Stimulated activated CD4-positive, alpha-beta T cell treated with anti-CD3 and anti-CD28 coated beads, Interleukin-1b, Interleukin-23, amount 100 ng/mL, for 1 hour (primary cell): ENCODE results near the gene TPD52L2.
A peak's percentile ranks its signal among the peaks of the same experiment; 100 is the strongest.
"Not testable (repeated sequence)": the region's sequence is repeated elsewhere in the genome, so short reads cannot be mapped to it uniquely, and the experiment has no call there.

Experiments
- DNase-seq, 2 donors: peaks; one replicate each; pipeline ENCODE4 v3.0.0-alpha.2; 2020; ENCODE audit warnings: low read depth in 2 of 2

The TPD52L2 gene

DNA sequence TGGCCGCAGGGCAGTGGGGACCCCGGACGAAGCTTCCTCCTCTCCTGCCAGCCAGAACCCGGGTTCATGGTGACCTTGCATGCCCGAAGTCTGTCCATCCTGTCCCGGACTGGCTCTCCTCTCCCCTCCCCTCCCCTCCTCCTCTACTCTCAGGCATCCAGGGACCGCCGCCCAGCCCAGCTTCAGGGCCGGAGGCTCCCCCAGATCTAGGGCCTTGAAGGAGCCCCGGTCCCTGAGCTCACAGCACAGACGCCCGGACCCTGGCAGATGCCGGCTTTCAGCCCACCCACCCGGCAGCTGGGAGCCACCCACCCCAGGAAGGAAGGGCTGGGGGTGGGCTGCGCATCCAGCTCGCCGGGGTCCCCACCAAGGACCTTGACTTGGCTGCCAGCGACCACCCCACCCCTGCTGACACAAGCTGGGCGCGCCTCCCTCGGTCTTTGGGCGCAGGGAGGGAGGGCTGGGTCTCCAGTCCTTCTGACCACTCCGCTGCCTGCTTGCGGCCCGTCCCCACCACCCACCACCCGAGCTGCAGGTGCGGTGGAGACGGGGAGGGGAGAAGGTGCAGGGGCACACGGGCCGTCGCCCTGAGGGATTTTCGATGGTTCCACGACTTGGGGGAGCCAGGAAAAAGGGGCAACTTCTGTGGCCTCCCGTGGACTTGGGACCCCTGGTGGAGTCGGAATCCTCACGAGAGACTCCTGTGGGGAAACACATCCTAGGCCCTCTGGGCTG, 9.5 kb upstream of the TPD52L2 start:
- no peak for DNase-seq

DNA sequence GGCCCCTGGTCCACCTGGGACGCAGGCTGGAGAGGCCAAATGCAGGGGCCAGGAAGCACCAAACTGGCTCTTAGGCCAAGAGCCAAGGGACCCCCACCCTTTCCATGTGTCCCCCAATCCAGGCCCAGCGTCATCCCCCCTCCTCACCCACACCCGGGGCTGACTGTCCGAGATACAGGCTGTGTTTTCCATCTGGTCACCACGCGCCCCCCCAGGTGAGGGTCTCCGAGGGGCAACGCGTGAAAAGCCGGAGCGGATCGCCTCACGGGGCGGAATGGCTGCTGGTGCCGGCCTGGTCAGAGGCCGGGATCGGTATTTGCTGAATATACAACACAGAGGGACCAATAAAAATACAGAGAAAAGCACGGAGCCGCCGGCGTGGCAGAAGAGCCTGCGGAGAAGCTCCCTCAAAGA, 9.0 kb upstream of the TPD52L2 start:
- DNase-seq, result no peak

DNA sequence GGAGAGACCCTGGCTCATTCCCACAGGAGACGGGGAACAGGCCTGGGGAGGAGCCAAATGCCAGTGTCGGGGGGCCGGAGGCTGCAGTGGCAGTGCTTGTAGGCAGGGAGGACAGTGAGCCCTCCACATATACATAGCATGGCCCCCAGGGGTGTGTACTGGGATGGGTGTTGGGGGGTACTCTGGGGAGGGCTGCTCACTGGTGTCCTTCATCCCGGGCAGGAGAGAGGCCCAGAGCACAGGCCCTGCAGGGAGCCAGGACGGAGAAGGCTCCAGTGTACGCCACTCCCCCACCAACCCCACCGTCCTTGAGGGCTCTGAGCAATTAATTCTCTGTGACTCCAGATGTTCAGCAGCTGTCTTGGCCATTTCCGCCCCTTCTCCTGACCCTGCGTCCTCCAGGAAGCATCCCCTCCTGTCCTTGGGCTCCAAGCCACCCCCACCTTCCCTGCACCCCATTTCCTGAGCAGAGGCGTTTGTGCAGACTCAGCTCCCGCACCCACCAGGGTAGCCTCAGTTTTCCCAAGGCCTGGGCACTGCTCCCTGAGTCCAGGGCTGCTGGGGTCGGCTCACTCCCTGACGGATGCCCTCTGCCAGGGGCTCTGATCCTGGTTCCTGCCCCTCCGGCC, 7.2 kb upstream of the TPD52L2 start:
- no peak for DNase-seq

DNA sequence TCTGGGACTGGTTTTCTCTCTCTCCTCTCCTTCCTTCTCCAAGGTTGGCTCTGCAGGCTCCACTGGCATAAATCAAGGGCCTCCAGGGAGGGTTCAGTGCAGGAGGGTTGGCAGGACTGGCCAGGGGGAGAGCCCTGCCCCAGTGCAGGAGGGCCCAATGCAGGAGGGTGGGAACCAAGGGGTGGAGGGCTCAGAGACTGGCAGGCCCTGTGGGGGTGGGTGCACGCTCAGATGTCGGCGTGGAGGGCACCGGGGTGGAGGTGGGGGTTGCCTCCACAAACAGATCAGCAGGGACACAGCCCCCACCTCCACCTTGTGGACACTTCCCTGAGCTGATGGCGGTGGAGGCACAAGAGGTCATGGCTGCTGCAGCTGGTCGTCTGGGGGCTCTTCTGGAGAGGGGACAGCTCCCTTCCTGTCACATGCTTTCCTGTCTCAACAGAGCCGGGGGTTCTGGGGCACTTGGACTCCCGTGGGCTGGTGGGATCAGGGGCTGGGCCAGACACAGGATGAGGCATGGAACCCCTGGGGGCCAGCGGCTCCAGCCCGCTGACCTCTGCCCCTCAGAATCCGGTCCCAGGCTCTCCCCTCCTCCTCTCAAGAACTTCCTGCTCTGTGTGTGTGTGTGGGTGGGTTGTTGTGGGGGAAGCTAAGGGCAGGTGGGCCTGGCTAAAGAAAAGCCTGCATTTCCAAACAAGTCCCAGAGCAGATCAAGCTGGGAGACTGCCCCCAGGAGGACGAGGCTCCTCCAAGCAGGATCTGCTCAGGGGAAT, 6.5 kb upstream of the TPD52L2 start:
- no peak for DNase-seq

DNA sequence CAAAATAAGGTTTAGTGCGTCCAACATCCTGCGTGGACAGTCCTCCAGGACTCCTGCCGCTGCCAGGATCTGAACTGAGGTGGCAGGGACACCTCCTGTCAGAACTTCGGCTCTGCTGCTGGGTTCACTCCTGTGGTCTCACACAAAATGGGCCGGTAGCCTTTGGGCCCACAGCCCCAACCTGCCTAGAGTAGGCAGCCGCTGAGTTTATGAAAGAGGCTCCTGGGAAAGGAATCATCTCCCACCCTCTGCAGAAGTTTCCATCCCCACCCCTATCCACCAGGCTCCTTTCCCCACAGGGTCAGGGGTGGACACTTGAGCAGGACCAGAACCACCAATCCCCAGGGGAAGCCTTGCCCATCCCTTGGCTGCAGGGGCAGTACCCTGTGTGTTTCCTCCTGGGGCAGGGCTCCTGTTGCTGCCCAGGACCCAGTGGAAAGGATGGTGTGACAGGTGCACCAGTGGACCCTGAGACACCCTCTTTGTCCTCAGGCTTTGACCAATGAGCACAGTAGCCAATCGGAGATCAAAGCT, 5.8 kb upstream of the TPD52L2 start:
- DNase-seq, result no peak

DNA sequence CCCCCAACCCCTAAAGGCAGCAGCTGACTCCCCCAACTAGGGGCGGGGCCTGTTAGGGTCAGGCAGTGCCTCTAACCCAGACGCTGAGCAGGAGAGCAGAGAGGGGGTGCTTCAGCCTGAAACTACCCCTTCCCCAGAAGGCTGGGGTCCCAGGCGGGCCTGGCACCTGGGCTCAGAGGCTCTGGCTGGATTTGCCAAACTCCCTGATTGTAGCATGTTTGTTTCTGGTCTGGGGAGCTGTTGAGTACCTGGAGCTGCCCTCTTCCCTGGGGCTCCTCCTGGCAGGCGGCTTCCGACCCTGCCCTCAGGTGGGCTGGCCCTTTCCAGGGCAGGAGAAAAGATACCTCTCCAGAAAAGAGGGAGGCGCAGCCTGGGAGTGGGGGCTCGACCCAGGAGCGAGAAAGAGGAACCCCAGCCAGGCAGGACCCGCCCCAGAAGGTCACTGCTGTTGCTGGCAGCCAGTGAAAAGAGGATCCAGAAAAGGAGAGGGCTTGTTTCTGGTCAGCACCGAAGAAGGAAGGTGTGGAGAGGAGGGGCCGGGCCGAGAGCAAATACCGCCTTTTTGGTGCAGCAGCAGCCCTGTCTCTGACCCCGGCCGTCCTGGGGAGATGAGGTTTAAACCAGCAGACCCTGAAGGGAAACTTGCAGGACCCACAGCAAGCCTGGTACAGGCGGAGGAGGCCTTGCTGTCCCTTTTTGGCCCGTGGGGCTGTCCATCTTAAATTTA, 4.6 kb upstream of the TPD52L2 start:
- no peak for DNase-seq

DNA sequence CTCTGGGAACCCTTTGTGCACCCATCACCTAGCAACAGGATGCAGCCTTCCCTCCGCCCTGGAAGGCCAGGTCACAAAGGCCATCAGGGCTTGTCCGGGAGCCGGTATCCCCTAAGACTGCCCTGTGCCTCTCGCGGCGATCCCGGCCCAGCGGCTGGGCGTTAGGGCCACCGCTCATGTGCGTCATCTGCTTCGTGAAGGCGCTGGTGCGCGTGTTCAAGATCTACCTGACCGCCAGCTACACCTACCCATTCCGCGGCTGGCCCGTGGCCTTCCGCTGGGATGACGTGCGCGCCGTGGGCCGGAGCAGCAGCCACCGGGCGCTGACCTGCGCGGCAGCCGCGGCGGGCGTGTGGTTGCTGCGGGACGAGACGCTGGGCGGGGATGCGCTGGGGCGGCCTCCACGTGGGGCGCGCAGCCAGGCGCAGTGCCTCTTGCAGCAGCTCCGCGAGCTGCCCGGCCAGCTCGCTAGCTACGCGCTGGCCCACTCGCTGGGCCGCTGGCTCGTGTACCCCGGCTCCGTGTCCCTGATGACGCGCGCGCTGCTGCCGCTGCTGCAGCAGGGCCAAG, 3.6 kb upstream of the TPD52L2 start, which contains the start of gene ABHD16B:
TSS of gene ABHD16B (plus strand) at position 134 of the 570 bp plus-strand sequence. CDS start at position 177, 43 bp downstream.
- DNase-seq, result no peak

DNA sequence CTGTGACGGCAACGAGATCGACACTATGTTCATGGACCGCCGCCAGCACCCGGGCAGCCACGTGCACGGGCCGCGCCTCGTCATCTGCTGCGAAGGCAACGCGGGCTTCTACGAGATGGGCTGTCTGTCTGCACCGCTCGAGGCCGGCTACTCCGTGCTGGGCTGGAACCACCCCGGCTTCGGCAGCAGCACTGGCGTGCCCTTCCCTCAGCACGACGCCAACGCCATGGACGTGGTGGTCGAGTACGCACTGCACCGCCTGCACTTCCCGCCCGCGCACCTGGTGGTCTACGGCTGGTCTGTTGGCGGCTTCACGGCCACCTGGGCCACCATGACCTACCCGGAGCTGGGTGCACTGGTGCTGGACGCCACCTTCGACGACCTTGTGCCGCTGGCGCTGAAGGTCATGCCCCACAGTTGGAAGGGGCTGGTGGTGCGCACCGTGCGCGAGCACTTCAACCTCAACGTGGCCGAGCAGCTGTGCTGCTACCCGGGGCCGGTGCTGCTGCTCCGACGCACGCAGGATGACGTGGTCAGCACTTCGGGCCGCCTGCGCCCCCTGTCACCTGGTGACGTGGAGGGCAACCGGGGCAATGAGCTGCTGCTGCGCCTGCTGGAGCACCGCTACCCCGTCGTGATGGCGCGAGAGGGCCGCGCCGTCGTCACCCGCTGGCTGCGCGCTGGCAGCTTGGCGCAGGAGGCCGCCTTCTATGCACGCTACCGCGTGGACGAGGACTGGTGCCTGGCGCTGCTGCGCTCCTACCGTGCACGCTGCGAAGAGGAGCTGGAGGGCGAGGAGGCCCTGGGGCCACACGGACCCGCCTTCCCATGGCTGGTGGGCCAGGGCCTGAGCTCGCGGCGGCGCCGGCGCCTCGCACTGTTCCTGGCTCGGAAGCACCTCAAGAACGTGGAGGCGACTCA, 2.8 kb upstream of the TPD52L2 start:
- DNase-seq, result no peak

DNA sequence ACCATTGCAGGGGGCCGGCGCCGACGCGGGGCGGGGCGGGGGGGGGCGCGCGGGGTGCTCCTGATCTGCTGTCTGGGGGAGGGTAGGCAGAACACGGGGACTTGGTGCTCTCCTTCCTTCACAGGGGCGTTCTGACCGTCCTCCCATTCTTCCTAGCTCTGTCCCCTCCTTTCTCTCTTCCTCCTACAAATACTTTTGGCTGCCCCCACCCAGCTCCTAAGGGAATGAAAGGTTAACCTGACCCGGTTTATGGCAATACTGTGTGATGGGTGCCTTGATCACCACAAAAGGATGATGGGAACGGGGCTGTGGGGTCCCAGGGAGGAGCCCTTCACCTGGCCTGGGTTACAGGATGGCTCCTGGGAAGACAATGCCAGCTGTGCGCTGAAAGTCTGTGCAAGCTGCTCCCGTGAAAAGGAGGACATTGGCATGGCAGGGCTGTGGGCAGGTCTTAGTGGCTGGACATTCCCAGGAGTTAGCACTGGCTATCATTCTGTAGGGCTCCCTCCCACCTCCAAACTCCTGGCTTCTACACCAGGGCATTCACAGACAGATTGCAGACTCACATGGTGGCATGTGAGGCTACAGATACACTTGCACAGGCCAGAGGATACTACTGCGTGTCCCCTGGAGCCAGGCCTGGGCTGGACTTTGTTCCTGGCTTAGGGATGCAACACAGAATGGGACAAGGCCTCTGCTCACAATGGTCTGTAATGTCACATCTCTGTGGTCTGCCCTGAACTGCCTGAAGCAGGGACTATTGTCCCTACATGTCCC, 1.9 kb upstream of the TPD52L2 start:
- DNase-seq, result no peak

DNA sequence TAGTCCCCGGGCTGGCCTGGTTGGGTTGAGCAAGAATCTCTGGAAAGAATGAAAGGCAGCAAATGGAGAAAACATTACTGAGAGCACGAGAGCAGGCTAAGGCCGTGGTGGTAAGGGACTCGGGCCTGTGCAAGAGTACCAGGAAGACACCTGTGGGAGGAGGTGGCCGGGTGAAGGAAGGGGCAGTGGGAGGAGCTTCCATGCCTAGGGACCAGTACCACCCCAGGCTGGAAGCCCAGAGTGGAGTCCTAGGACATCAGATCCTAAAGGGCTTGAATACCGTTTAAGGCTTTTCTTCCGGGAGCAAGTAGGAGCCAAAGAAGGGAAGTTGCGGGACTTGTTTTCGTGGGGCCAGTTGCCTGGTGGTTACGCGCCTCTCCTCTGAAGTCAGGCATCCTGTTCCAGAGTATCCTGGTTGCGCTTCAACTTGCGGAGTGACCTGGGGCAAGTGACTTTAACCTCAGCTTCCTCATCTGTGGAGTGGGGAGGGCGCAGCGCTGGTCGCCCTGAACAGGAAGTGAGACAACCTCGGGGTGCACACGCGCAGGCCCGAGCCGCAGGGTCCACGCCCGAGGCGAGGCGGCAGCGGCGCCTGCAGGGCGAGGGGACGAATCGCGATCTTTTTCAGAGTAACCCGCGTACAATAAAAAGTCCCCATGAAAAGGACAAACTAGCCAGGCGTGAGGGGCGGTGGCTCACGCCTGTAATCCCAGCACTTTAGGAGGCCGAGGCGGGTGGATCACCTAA, 1.1 kb upstream of the TPD52L2 start:
- peak; percentile 40 to 52 for DNase-seq

DNA sequence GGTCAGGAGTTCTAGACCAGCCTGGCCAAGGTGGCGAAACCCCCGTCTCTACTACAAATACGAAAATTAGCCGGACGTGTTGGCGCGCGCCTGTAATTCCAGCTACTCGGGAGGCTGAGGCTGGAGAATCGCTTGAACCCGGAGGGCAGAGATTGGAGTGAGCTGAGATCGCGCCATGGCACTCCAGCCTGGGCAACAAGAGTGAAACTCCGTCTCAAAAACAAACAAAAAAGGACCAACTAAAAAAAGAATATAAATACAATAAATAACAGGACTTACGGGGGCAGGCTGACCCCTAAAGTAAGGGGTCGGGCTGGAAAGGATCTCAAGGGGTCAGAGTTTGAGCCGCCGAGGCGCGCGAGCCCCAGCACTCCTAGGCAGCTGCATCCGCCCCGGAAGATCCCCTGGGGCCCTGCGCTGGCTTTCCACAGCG, 509 bp upstream of the TPD52L2 start:
- no peak for DNase-seq

DNA sequence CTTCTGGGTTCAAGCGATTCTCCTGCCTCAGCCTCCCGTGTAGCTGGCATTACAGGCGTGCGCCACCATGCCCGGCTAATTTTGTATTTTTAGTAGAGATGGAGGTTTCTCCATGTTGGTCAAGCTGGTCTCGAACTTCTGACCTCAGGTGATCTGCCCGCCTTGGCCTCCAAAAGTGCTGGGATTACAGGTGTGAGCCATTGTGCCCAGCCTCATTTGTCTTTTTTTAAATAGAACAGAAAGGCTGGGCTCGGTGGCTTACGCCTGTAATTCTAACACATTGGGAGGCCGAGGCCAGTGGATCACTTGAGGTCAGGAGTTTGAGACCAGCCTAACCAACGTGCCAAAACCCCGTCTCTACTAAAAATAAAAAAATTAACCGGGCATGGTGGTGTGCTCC, 2.0 kb downstream of the TPD52L2 start:
- DNase-seq, result not testable (repeated sequence)

DNA sequence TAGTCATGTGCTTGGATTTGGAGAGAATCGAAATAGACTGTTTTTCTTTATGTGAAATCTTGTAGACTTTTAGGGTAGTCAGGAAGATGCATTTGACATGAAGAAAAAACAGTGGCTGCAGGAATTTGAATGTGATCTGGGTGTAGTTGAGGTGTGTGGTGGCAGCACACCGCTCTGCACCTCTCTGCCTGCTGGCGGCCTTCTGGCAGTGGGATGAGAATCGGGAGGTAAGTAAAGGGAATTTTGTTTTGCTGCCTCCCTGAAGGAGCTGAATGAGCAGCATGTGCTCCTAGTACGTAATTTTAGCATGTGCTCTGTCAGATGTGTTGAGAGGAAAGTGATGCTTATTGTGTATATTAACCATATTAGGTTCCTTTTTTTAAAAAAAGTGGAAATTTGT, 3.2 kb downstream of the TPD52L2 start:
- DNase-seq, result no peak

DNA sequence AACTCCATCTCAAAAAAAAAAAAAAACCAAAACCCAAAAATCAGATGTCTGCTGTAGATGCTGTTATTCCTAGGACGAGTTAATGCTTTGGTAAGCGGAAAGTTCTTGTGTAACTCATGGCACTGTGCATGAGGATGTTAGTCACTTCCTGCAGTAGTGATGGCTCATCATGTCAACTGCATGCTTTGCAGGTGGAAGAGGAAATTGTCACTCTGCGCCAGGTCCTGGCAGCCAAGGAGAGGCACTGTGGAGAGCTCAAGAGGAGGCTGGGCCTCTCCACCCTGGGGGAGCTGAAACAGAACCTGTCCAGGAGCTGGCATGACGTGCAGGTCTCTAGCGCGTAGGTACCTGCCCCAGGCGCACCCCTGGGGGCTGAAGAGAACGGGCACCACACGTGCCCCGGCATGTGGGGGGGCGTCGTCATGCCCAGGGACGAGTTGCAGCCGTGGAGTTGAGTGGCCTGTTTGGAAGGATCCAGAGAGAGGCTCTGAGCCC, 8.5 kb downstream of the TPD52L2 start:
- DNase-seq, result no peak

DNA sequence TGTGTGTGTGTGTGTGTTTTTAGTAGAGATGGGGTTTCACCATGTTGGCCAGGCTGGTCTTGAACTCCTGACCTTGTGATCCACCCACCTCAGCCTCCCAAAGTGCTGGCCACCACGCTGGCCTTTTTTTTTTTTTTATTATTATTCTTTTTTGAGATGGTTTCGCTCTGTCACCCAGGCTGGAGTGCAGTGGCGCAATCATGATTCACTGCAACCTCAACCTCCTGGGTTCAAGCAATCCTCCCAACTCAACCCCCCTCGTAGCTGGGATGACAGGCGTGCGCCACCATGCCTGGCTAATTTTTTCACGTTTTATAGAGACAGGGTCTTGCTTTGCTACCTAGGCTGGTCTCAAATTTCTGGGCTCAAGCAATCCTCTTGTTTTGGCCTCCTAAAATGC, 9.2 kb downstream of the TPD52L2 start:
- DNase-seq, result not testable (repeated sequence)

DNA sequence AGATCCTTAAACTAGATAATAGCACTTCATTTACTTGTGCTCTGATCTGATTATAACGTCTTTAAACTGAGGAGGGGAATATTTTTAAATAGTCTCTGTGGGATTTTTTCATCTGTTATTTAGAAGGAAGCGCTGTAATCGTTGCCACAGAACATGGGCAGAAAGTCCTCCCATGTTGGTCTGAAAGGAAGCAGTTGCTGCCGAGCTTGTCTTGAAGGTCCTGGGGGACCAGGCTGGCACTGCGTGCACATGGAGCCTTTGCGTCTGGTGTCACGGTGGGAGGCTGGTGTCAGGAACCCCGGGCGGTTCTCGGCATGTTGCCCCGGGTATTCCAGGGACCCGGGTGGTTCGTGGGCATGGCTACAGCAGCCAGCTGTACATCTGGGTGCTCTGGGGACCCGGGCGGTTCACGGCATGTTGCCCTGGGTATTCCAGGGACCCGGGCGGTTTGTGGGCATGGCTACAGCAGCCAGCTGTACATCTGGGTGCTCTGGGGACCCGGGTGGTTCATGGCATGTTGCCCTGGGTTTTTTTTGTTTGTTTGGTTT, 11.5 kb downstream of the TPD52L2 start:
- DNase-seq, result no peak

DNA sequence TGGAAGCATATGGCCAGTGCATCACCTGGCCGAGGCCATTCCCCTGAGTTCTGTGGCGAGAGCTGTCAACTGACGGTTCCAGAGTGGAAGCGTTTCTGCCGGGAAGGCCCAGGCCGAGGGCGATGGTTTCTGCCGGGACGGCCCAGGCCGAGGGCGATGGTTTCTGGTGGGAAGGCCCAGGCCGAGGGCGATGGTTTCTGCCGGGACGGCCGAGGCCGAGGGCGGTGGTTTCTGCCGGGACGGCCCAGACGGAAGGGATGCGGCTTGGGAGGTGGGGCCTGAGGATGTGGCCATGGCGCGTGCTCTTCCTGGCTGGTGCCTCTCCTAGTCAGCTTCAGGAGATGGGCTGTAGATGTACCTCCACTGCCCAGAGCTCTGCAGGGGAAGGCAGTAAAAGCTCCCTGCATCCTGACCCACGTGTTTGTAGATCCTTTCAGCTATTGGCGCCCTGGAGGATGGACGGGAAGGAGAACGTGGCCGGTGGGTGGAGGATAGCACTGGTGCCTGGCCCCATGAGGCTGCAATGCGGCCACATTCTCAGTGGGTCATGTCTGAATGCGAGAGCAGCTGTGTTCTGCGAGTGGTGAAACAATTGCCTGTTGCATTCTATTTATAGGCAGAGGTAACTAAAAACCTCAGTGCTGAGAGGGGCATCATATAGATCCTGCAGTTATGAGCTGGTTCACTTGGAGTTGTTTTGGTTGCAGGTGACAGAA, 12.8 kb downstream of the TPD52L2 start:
- no peak for DNase-seq
